ENCODE data around the gene ZNF615.
"Not testable (repeated sequence)": the region's sequence is repeated elsewhere in the genome, so short reads cannot be mapped to it uniquely, and the experiment has no call there.

ZNF615 gene

GRCh38 chr19:52007451-52007805 lies 583 bp downstream of the ZNF615 start:
- Mint-ChIP-seq H3K27me3 (no peaks in the 10 kb centered on the region), H3K4me1 (ENCODE audit: low read depth) (peaks cover 25% of the 10 kb centered on the region), H3K4me3 (peak overlapping the region; percentile 95), H3K36me3 (ENCODE audit: low read depth) (peaks cover 77% of the 10 kb centered on the region), H3K27ac (peak overlapping the region; percentile 94), H3K9me3 (peaks cover 21% of the 10 kb centered on the region)

- Mint-ChIP-seq H3K9me3 (peaks cover 62% of the 10 kb centered on the region), H3K27me3 (no peaks in the 10 kb centered on the region), H3K27ac (no peak overlapping the region), H3K4me3 (no peak overlapping the region), H3K4me1 (ENCODE audit: low read depth) (no peaks in the 10 kb centered on the region), H3K36me3 (ENCODE audit: low read depth) (peaks cover 87% of the 10 kb centered on the region)
These were observed 13.9 kb downstream of the ZNF615 start for GRCh38 chr19:51994048-51994644.

- H3K4me1 Mint-ChIP-seq (ENCODE audit: low read depth) = no peaks in the 10 kb centered on the region
- no peak overlapping the region for H3K4me3 Mint-ChIP-seq
- H3K36me3 Mint-ChIP-seq (ENCODE audit: low read depth) = peaks cover 87% of the 10 kb centered on the region
- peaks cover 63% of the 10 kb centered on the region for H3K9me3 Mint-ChIP-seq
- H3K27me3 Mint-ChIP-seq = no peaks in the 10 kb centered on the region
- no peak overlapping the region for H3K27ac Mint-ChIP-seq
These were observed 14.6 kb downstream of the ZNF615 start for GRCh38 chr19:51993422-51993821.

- Mint-ChIP-seq H3K9me3 (peaks cover 46% of the 10 kb centered on the region), H3K27me3 (no peaks in the 10 kb centered on the region), H3K27ac (peak within 1 kb of the TSS; percentile 93), H3K4me3 (peak within 1 kb of the TSS; percentile 93), H3K4me1 (ENCODE audit: low read depth) (peaks cover 17% of the 10 kb centered on the region), H3K36me3 (ENCODE audit: low read depth) (peaks cover 71% of the 10 kb centered on the region)
These were observed 21.4 kb downstream of the ZNF615 start, which contains the start of gene ZNF350 for GRCh38 chr19:51986309-51987291. Gene ZNF350 (minus strand): TSS chr19:51986840. CDS start chr19:51974360, 12,480 bp downstream.

GRCh38 chr19:51983361-51983760 lies 24.6 kb downstream of the ZNF615 start:
- peaks cover 22% of the 10 kb centered on the region for H3K4me1 Mint-ChIP-seq (ENCODE audit: low read depth)
- peaks cover 47% of the 10 kb centered on the region for H3K9me3 Mint-ChIP-seq
- no peak overlapping the region for H3K27ac Mint-ChIP-seq
- no peak overlapping the region for H3K4me3 Mint-ChIP-seq
- peaks cover 83% of the 10 kb centered on the region for H3K36me3 Mint-ChIP-seq (ENCODE audit: low read depth)
- no peaks in the 10 kb centered on the region for H3K27me3 Mint-ChIP-seq

GRCh38 chr19:51980926-51981325 lies 27.1 kb downstream of the ZNF615 start:
- not testable (repeated sequence) for H3K4me3 Mint-ChIP-seq; H3K4me1 Mint-ChIP-seq (ENCODE audit: low read depth); H3K27me3 Mint-ChIP-seq; H3K27ac Mint-ChIP-seq
- Mint-ChIP-seq H3K9me3 (peaks cover 50% of the 10 kb centered on the region), H3K36me3 (ENCODE audit: low read depth) (peaks cover 88% of the 10 kb centered on the region)

- Mint-ChIP-seq H3K27me3 (no peaks in the 10 kb centered on the region), H3K27ac (no peak overlapping the region), H3K4me1 (ENCODE audit: low read depth) (peaks cover 7% of the 10 kb centered on the region), H3K4me3 (no peak overlapping the region), H3K9me3 (peaks cover 47% of the 10 kb centered on the region), H3K36me3 (ENCODE audit: low read depth) (peaks cover 87% of the 10 kb centered on the region)
These were observed 27.8 kb downstream of the ZNF615 start for GRCh38 chr19:51980116-51980736.

GRCh38 chr19:51978882-51979281 lies 29.1 kb downstream of the ZNF615 start:
- peaks cover 54% of the 10 kb centered on the region for H3K9me3 Mint-ChIP-seq
- H3K27ac Mint-ChIP-seq = no peak overlapping the region
- H3K4me1 Mint-ChIP-seq (ENCODE audit: low read depth) = peaks cover 5% of the 10 kb centered on the region
- H3K4me3 Mint-ChIP-seq = no peak overlapping the region
- H3K36me3 Mint-ChIP-seq (ENCODE audit: low read depth) = peaks cover 93% of the 10 kb centered on the region
- H3K27me3 Mint-ChIP-seq = no peaks in the 10 kb centered on the region

- Mint-ChIP-seq H3K9me3 (peaks cover 57% of the 10 kb centered on the region), H3K4me3 (no peak overlapping the region), H3K27ac (no peak overlapping the region), H3K36me3 (ENCODE audit: low read depth) (peaks cover 94% of the 10 kb centered on the region), H3K4me1 (ENCODE audit: low read depth) (peaks cover 5% of the 10 kb centered on the region), H3K27me3 (no peaks in the 10 kb centered on the region)
These were observed 30.7 kb downstream of the ZNF615 start for GRCh38 chr19:51977346-51977745.

- Mint-ChIP-seq H3K4me1 (ENCODE audit: low read depth) (peaks cover 5% of the 10 kb centered on the region), H3K9me3 (peaks cover 60% of the 10 kb centered on the region), H3K27me3 (no peaks in the 10 kb centered on the region), H3K4me3 (no peak overlapping the region), H3K27ac (no peak overlapping the region), H3K36me3 (ENCODE audit: low read depth) (peaks cover 96% of the 10 kb centered on the region)
These were observed 31.2 kb downstream of the ZNF615 start for GRCh38 chr19:51976852-51977251.

GRCh38 chr19:51975787-51976186 lies 32.2 kb downstream of the ZNF615 start:
- H3K9me3 Mint-ChIP-seq = peaks cover 61% of the 10 kb centered on the region
- H3K4me3 Mint-ChIP-seq; H3K4me1 Mint-ChIP-seq (ENCODE audit: low read depth); H3K27me3 Mint-ChIP-seq; H3K27ac Mint-ChIP-seq: not testable (repeated sequence)
- H3K36me3 Mint-ChIP-seq (ENCODE audit: low read depth) = peaks cover 96% of the 10 kb centered on the region

GRCh38 chr19:51971624-51972023 lies 36.4 kb downstream of the ZNF615 start:
- Mint-ChIP-seq H3K36me3 (ENCODE audit: low read depth) (peaks cover 88% of the 10 kb centered on the region), H3K27ac (no peak overlapping the region), H3K27me3 (no peaks in the 10 kb centered on the region), H3K4me3 (no peak overlapping the region), H3K4me1 (ENCODE audit: low read depth) (no peaks in the 10 kb centered on the region), H3K9me3 (peaks cover 55% of the 10 kb centered on the region)

GRCh38 chr19:51970718-51971117 lies 37.3 kb downstream of the ZNF615 start:
- Mint-ChIP-seq H3K36me3 (ENCODE audit: low read depth) (peaks cover 87% of the 10 kb centered on the region), H3K4me3 (no peak overlapping the region), H3K27ac (no peak overlapping the region), H3K9me3 (peaks cover 53% of the 10 kb centered on the region), H3K4me1 (ENCODE audit: low read depth) (no peaks in the 10 kb centered on the region), H3K27me3 (no peaks in the 10 kb centered on the region)

- Mint-ChIP-seq H3K27ac (no peak overlapping the region), H3K4me3 (no peak overlapping the region), H3K27me3 (no peaks in the 10 kb centered on the region), H3K4me1 (ENCODE audit: low read depth) (no peaks in the 10 kb centered on the region), H3K9me3 (peaks cover 67% of the 10 kb centered on the region), H3K36me3 (ENCODE audit: low read depth) (peaks cover 86% of the 10 kb centered on the region)
These were observed 42.4 kb downstream of the ZNF615 start for GRCh38 chr19:51965583-51965982.

- H3K4me1 Mint-ChIP-seq (ENCODE audit: low read depth); H3K27ac Mint-ChIP-seq; H3K4me3 Mint-ChIP-seq; H3K27me3 Mint-ChIP-seq: not testable (repeated sequence)
- peaks cover 74% of the 10 kb centered on the region for H3K36me3 Mint-ChIP-seq (ENCODE audit: low read depth)
- H3K9me3 Mint-ChIP-seq = peaks cover 85% of the 10 kb centered on the region
These were observed 47.3 kb downstream of the ZNF615 start for GRCh38 chr19:51960621-51961233.
